ENCODE measurements around the gene MINDY4. TPM values are rescaled to one million over a fixed set of nuclear protein-coding genes. Genes with fewer than 3 reads are reported as not detected.

Gene MINDY4
- total and polyA plus RNA-seq, 2 of the 8 experiments (the other 6 are each of a cell fraction or from before 2014, with no cell fraction given): 1.3 to 3.6 TPM

GRCh38 chr7:30881448-30881847 lies 110.2 kb downstream of the MINDY4 start (continued):
- TF ChIP-seq POLR2AphosphoS5 (IDR thresholded peaks at IDR 0.05; ENCODE audit: low read depth, low read length) (no peak), BRCA1 (IDR thresholded peaks at IDR 0.05; ENCODE audit: low read depth, low read length) (no peak), POLR2A (IDR thresholded peaks at IDR 0.05; ENCODE audit: control extremely low read depth in 1 of 2, low read depth in 2 of 2, low read length in 2 of 2) (no peak)

Data from H1 (cell line).